HG02678 (cell line): ENCODE data around the gene CAMP.
"Not testable (repeated sequence)": the region's sequence is repeated elsewhere in the genome, so short reads cannot be mapped to it uniquely, and the experiment has no call there.

ENCODE experiments used
- ATAC-seq: cut with Tn5 transposase; IDR thresholded peaks from one replicate; pipeline ENCODE4 v1.9.1; 2021; ENCODE audit warnings: mild to moderate bottlenecking, moderate library complexity; ENCODE audit not compliant: unreplicated experiment

CAMP gene

DNA sequence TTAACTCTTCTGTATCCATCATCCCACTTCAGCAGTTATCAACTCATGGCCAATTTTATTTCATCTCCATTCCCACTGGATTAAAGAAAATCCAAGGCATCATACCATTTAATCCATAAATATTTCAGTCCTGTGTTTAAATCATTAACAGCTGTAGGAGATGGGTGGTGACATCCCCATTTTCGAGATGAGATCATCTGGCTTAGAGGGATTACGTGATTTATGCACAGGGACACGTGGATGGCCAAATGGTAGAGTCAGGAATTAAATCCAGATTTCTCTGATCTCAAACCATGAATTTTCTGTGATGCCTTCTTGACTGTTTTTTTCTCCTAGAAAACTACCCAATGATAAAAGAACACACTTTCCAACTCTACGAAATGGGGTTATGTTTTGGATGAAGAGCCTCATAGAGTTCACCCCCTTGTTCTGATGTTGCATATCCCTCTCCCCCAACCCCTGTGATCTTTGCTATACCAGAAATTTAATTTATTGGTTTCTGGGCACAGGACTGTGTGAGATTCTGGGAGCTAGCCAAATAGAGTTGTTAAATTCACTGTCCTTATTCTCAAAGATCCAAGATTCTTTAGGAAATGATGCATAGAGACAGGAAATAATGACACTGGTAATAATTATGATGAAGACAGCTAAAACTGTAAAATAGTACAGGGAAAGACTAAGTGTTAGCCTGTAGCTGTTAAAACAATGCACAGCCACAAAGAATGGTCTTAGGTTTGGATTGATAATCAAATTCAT, 25.0 kb downstream of the CAMP start:
- ATAC-seq: no peak

DNA sequence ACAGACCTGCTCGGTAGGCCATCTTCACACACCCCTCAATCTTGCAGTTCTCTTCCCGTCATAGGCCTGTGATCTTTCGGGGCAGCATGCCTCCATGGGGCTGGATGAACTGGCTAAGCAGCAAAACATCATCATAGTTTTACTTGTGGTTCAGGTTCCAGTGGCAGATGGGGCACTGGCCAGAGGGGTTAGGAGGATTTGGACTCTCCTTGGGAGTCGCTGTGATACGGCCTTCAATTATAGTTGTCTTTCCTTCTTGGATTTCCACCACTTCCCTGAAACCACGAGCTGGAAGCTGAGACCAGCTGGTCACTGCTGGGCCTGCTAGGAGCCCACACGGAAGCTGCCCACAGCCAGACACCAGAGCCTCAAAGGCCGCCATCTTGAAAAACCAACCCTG, 33.3 kb downstream of the CAMP start:
- no peak for ATAC-seq

DNA sequence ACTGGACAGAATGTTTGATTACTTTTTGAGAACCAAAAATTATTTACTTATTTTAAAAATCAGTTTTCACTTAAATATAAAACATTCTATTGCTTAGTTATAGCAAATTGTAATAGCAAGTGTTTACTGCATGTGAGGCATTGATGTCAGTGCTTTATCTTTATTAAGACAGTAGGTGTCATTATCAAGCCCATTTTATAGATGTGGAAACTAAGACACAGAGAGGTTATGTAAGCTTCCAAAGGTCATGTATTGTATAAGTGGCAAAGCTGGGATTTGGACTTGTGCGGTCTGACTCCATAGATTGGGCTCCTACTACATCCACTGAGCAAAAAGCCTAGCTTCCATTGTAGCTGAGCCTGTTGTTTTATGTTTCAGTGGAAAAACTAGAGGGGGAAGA, 35.2 kb downstream of the CAMP start:
- no peak for ATAC-seq

DNA sequence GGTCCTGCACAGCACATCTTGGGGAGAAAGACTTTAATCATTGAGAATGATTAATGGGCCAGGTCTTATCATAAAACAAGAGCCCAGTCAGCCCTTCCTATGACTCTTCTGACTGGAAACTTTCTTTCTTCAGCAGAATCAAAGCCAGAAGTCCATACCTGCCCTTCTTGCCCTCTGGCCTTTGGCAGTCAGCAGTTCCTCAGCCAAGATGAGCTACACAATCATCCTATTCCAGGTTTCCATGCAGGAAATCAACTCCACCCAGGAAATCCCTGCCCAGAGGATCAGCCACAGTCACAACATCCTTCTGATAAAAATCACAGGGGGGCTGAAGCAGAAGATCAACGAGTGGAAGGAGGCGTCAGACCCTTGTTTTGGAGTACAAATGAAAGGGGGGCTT, 44.5 kb downstream of the CAMP start:
- ATAC-seq: no peak

DNA sequence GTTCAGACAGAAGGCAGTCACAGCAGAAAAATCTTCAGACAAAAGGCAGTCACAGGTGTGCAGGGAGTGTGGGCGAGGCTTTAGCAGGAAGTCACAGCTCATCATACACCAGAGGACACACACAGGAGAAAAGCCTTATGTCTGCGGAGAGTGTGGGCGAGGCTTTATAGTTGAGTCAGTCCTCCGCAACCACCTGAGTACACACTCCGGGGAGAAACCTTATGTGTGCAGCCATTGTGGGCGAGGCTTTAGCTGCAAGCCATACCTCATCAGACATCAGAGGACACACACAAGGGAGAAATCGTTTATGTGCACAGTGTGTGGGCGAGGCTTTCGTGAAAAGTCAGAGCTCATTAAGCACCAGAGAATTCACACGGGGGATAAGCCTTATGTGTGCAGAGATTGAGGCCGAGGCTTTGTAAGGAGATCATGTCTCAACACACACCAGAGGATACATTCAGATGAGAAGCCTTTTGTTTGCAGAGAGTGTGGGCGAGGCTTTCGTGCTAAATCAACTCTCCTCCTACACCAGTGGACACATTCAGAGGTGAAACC, 45.2 kb downstream of the CAMP start:
- ATAC-seq: no peak

DNA sequence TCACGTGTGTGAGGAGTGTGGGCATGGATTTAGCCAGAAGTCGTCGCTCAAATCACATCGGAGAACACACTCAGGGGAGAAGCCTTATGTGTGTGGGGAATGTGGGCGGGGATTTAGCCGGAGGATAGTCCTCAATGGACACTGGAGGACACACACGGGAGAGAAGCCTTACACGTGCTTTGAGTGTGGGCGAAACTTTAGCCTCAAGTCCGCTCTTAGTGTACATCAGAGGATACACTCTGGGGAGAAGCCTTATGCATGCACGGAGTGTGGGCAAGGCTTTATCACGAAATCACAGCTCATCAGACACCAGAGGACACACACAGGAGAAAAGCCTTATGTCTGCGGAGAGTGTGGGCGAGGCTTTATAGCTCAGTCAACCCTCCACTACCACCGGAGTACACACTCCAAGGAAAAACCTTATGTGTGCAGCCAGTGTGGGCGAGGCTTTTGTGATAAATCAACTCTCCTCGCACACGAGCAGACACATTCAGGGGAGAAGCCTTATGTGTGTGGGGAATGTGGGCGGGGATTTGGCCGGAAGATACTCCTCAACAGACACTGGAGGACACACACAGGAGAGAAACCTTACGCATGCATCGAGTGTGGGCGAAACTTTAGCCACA, 45.8 kb downstream of the CAMP start:
- no peak for ATAC-seq

DNA sequence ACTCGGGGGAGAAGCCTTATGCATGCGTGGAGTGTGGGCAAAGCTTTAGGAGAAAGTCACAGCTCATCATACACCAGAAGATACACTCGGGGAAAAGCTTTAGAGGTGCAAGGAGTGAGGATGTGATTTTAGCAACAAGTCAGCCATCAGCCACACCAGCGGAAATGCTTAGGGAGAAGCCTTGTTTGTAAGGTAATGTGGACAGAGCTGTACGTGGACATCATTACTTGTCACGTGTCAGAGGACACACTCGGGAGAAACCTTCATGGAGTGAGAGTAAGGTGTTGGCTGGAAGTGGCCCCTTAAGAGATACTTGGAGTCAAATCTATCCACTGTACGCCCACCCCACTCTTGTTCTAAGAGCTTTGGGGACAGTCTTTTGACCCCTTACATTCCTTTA, 46.3 kb downstream of the CAMP start:
- ATAC-seq: no peak

DNA sequence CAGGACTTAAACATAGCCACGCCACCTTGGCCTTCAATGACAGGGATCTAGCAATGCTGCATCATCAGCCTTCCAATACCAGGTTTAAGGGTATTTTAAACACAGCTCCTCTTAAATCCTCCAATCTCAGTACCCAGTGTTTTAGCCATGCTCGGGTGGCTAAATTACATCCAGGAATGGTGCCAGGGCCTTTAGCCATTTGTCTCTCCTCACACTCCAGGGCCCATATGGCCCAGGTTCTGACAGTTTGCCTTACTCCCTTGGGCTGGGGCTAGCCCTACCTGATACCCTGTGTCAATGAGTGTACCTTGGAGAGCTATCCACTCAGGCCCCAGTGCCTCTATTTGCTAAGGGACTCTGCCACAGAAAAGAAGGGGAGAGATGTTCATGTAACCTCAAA, 47.0 kb downstream of the CAMP start:
- ATAC-seq: no peak

DNA sequence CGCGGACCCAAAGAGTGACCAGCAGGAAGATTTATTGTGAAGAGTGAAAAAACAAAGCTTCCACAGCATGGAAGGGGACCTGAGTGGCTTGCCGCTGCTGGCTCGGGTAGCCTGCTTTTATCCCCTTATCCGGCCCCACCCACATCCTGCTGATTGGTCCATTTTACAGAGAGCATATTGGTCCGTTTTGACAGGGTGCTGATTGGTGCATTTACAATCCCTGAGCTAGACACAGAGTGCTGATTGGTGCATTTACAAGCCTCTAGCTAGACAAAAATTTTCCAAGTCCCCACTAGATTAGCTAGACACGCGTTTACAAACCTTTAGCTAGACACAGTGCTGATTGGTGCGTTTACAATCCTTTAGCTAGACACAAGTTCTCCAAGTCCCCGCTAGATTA, 47.9 kb downstream of the CAMP start:
- ATAC-seq: not testable (repeated sequence)

DNA sequence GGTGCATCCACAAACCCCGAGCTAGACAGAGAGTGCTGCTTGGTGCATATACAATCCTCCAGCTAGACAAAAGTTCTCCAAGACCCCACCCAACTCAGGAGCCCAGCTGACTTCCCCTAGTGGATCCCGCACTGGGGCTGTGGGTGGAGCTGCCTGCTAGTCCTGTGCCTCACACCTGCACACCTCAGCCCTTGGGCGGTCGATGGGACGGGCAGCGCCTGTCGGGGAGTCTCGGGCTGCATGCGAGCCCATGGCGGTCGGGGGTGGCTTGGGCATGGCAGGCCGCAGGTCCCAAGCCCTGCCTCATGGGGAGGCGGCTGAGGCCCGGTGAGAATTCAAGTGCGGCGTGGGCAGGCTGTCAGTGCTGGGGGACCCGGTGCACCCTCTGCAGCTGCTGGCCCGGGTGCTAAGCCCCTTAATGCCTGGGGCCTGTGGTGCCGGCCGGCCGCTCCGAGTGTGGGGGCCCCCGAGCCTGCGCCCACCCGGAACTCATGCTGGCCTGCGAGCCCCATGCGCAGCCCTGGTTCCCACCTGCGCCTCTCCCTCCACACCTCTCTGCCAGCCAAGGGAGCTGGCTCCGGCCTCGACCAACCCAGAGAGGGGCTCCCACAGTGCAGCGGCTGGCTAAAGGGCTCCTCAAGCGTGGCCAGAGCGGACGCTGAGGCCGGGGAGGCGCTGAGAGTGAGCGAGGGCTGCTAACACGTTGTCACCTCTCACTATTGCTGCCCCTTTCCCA, 48.6 kb downstream of the CAMP start:
- ATAC-seq: no peak

DNA sequence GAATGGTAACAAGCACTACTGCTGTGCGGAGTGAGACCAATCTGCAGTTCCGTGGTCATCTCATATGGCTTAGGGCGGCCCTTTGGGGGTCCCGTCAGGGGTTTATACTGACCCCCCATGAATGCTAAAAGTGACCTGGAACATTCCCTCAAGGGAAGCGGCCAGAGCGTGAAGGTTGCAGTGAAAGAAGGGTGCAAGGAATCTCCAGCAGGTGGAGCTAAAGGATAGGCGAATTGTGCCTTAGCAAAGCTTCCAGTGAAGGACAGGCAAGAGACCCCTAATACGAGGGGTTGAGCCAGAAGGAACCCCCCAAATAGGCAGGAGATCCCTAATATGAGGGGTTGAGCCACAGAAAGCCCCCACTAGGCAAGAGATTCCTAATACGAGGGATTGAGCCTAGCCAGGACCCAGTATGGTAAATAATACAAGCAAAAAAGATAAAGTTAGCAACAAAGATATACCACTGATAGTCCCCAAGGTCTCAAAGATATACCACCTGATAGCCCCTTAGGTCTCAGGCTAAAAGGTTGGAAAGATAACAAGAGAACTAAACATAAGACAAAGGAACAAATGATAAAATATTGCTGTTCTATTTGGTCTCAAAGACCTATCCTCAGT, 50.4 kb downstream of the CAMP start:
- ATAC-seq: no peak

DNA sequence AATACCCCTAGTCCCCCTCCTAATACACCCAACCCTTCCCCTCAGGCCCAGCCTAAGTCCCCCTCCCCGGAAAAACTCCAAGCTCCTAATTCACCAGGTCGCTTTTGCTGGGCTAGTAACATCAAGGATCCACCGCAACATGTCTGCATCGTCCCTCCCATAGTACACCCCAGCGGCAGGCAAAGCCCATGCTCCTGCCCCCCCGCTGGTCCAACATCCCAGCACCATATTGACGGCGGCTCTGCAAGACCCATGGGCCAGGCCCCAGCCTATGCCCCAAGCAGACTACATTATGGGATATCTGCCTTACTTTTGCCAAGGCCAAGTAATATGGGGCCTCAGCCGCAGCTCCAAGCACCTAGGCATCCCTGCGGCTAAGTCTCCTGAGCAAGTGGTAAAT, 51.2 kb downstream of the CAMP start:
- no peak for ATAC-seq
